Calu3 (cell line): ENCODE data around the gene C5orf22. TPM values are rescaled to one million over a fixed set of nuclear protein-coding genes. Genes with fewer than 3 reads are reported as not detected.
"Not testable (repeated sequence)": the region's sequence is repeated elsewhere in the genome, so short reads cannot be mapped to it uniquely, and the experiment has no call there.

ENCODE experiments used
- BruUV-seq: library from RNA; stranded (reverse); fragments of 400-500 nt; replicated peaks from 2 replicates; lab custom pipeline; 2021; lab: Mats Ljungman, UMichigan
- CTCF ChIA-PET: fragments of 300-600 bp; sonication (Branson Sonifier 250); formaldehyde crosslinking; loops from one replicate; lab custom pipeline; 2022; ENCODE audit warnings: antibody characterized with exemption; lab: Charles Lee
- DNase-seq: peaks from one replicate; pipeline ENCODE4 v3.0.0; 2022
- H3K27ac Mint-ChIP-seq: one replicate; pipeline ENCODE4 v1.8.0; 2022; ENCODE audit warnings: mixed read lengths; ENCODE audit not compliant: unreplicated experiment
- H3K27me3 Mint-ChIP-seq: one replicate; pipeline ENCODE4 v1.8.0; 2022; ENCODE audit warnings: mixed read lengths; ENCODE audit not compliant: unreplicated experiment
- H3K36me3 Mint-ChIP-seq: one replicate; pipeline ENCODE4 v1.8.0; 2022; ENCODE audit warnings: mild to moderate bottlenecking, moderate library complexity, mixed read lengths; ENCODE audit not compliant: insufficient read depth, unreplicated experiment
- H3K4me1 Mint-ChIP-seq: one replicate; pipeline ENCODE4 v1.8.0; 2022; ENCODE audit warnings: mild to moderate bottlenecking, low read depth, mixed read lengths; ENCODE audit not compliant: unreplicated experiment
- H3K4me3 Mint-ChIP-seq: one replicate; pipeline ENCODE4 v1.8.0; 2022; ENCODE audit warnings: mild to moderate bottlenecking, low read depth, moderate library complexity, mixed read lengths; ENCODE audit not compliant: unreplicated experiment
- H3K9me3 Mint-ChIP-seq: one replicate; pipeline ENCODE4 v1.8.0; 2022; ENCODE audit warnings: low read depth, mixed read lengths; ENCODE audit not compliant: unreplicated experiment
- intact Hi-C: fragments of 100-400 bp; cut with micrococcal nuclease; formaldehyde crosslinking; loops from one replicate; pipeline ENCODE4 v1.10.0; 2022; ENCODE audit not compliant: unreplicated experiment
- total RNA-seq: library from RNA; stranded (reverse); gene quantifications from 2 replicates; pipeline ENCODE4 v1.2.3, GENCODE V29; 2022
- TF ChIP-seq, protein P1 (sequence below): fragments of 200-600 bp; IDR thresholded peaks from one replicate; pipeline ENCODE4 v1.8.0; 2022; ENCODE audit warnings: antibody characterized with exemption; ENCODE audit not compliant: unreplicated experiment

The C5orf22 gene
- total RNA-seq, 1 experiment from 2014 or later = 25.2 TPM

- intact Hi-C loops = no loop called here
- H3K36me3 Mint-ChIP-seq = no peaks in the 10 kb centered on the region
- H3K4me1 Mint-ChIP-seq = no peaks in the 10 kb centered on the region
- peaks cover 45% of the 10 kb centered on the region for H3K27me3 Mint-ChIP-seq
- CTCF ChIA-PET = interaction anchor here (0.7 kb wide), 1 partner anchor 1060 kb away, joined by 3 read pairs; no protein-coding TSS in a partner anchor
- TF ChIP-seq, protein P1, sequence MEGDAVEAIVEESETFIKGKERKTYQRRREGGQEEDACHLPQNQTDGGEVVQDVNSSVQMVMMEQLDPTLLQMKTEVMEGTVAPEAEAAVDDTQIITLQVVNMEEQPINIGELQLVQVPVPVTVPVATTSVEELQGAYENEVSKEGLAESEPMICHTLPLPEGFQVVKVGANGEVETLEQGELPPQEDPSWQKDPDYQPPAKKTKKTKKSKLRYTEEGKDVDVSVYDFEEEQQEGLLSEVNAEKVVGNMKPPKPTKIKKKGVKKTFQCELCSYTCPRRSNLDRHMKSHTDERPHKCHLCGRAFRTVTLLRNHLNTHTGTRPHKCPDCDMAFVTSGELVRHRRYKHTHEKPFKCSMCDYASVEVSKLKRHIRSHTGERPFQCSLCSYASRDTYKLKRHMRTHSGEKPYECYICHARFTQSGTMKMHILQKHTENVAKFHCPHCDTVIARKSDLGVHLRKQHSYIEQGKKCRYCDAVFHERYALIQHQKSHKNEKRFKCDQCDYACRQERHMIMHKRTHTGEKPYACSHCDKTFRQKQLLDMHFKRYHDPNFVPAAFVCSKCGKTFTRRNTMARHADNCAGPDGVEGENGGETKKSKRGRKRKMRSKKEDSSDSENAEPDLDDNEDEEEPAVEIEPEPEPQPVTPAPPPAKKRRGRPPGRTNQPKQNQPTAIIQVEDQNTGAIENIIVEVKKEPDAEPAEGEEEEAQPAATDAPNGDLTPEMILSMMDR = no peak
- DNase-seq = no peak
- H3K27ac Mint-ChIP-seq = no peak overlapping the region
- BruUV-seq = no TSS peak
- H3K9me3 Mint-ChIP-seq = no peaks in the 10 kb centered on the region
- H3K4me3 Mint-ChIP-seq = no peak overlapping the region
These were observed 66.8 kb downstream of the C5orf22 start for GRCh38 chr5:31598640-31599611.

GRCh38 chr5:31602305-31602704 is 70.2 kb downstream of the C5orf22 start:
- DNase-seq, H3K27ac Mint-ChIP-seq, H3K36me3 Mint-ChIP-seq, H3K4me1 Mint-ChIP-seq, BruUV-seq, H3K4me3 Mint-ChIP-seq, intact Hi-C loops, H3K9me3 Mint-ChIP-seq: not testable (repeated sequence)
- peaks cover 40% of the 10 kb centered on the region for H3K27me3 Mint-ChIP-seq
- CTCF ChIA-PET = interaction anchor here (0.6 kb wide), 1 partner anchor 87 kb away, joined by 4 read pairs; no protein-coding TSS in a partner anchor

DNA sequence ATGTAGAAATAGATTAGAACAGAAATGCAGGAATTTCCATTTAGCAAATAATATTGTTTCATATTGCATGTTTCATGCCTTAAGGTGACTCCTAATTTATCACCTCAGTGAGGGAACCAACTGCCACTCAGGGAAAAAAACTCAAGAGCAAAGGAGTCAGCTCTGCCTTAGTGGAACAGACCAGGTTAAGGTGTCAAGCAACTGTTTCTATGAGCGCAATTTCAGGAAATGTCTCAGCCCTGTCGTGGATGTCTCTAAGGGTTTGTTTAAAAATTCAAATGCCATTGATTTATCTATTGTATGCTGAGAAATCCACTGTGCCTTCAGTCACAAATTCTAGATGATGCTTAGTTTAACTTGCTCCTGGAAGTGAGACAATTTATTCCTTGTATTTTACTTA is 72.1 kb downstream of the C5orf22 start:
- H3K27me3 Mint-ChIP-seq = peaks cover 30% of the 10 kb centered on the region
- H3K27ac Mint-ChIP-seq = no peak overlapping the region
- no peaks in the 10 kb centered on the region for H3K4me1 Mint-ChIP-seq
- H3K9me3 Mint-ChIP-seq = no peaks in the 10 kb centered on the region
- CTCF ChIA-PET = no interaction called here
- no peak overlapping the region for H3K4me3 Mint-ChIP-seq
- BruUV-seq = no TSS peak
- DNase-seq = no peak
- TF ChIP-seq, protein P1 = no peak
- no peaks in the 10 kb centered on the region for H3K36me3 Mint-ChIP-seq
- intact Hi-C loops = no loop called here

- Mint-ChIP-seq H3K27me3 (peaks cover 30% of the 10 kb centered on the region), H3K36me3 (no peaks in the 10 kb centered on the region), H3K4me3 (no peak overlapping the region), H3K27ac (no peak overlapping the region), H3K4me1 (no peaks in the 10 kb centered on the region), H3K9me3 (no peaks in the 10 kb centered on the region)
- no TSS peak for BruUV-seq
- intact Hi-C loops = no loop called here
- CTCF ChIA-PET = no interaction called here
- TF ChIP-seq, protein P1 = no peak
- DNase-seq = no peak
These were observed 72.5 kb downstream of the C5orf22 start for GRCh38 chr5:31604644-31605043.

Other genes starting within 250 kb of the C5orf22 start
- 72.5 and 79.3 TPM in 2 replicates for gene DROSHA, start 208 bp upstream of the C5orf22 start, total RNA-seq
- gene PDZD2, start 106.8 kb downstream of the C5orf22 start, total RNA-seq = 0.76 and 0.97 TPM in 2 replicates